ENCODE data around the gene SLC9C1. TPM values are rescaled to one million over a fixed set of nuclear protein-coding genes. Genes with fewer than 3 reads are reported as not detected.

The SLC9C1 gene
- total and polyA plus RNA-seq, 2 experiments from 2014 or later, result 0.03 TPM; not detected in 1

- Histone ChIP-seq H3K9me2 (replicated peaks; ENCODE audit: insufficient read depth) (no peaks in the 10 kb centered on the region), H4K20me1 (ENCODE audit: insufficient read depth, poor library complexity, severe bottlenecking) (no peaks in the 10 kb centered on the region), H3K36me3 (replicated peaks; ENCODE audit: insufficient read depth, low read depth) (no peaks in the 10 kb centered on the region), H3K4me1 (ENCODE audit: insufficient read depth) (no peaks in the 10 kb centered on the region), H3K79me2 (no peaks in the 10 kb centered on the region), H3K4me2 (no peak overlapping the region), H3K4me3 (no peak overlapping the region), H3K9me3 (ENCODE audit: low read depth) (no peaks in the 10 kb centered on the region), H2AFZ (no peak overlapping the region), H3K27ac (no peak overlapping the region), H3K27me3 (no peaks in the 10 kb centered on the region)
- no peak for DNase-seq (ENCODE audit: low spot score)
- WGBS (ENCODE audit: low lambda C conversion rate, missing lambda C conversion rate), result 95% methylated on average over 4 of the region's 4 CpGs
- TF ChIP-seq EZH2phosphoT487 (IDR thresholded peaks at IDR 0.05; ENCODE audit: low read depth, severe bottlenecking, unreplicated experiment), result no peak
- TF ChIP-seq, protein P1, sequence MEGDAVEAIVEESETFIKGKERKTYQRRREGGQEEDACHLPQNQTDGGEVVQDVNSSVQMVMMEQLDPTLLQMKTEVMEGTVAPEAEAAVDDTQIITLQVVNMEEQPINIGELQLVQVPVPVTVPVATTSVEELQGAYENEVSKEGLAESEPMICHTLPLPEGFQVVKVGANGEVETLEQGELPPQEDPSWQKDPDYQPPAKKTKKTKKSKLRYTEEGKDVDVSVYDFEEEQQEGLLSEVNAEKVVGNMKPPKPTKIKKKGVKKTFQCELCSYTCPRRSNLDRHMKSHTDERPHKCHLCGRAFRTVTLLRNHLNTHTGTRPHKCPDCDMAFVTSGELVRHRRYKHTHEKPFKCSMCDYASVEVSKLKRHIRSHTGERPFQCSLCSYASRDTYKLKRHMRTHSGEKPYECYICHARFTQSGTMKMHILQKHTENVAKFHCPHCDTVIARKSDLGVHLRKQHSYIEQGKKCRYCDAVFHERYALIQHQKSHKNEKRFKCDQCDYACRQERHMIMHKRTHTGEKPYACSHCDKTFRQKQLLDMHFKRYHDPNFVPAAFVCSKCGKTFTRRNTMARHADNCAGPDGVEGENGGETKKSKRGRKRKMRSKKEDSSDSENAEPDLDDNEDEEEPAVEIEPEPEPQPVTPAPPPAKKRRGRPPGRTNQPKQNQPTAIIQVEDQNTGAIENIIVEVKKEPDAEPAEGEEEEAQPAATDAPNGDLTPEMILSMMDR (IDR thresholded peaks at IDR 0.05; ENCODE audit: poor library complexity), result no peak
- no peak for TF ChIP-seq EZH2 (IDR thresholded peaks at IDR 0.05; ENCODE audit: borderline replicate concordance)
Observed at GRCh38 chr3:112117841-112118571, 176.0 kb downstream of the SLC9C1 start.

- Histone ChIP-seq H2AFZ (no peak overlapping the region), H3K9me2 (replicated peaks; ENCODE audit: insufficient read depth) (no peaks in the 10 kb centered on the region), H4K20me1 (ENCODE audit: insufficient read depth, poor library complexity, severe bottlenecking) (no peaks in the 10 kb centered on the region), H3K79me2 (no peaks in the 10 kb centered on the region), H3K27me3 (no peaks in the 10 kb centered on the region), H3K4me3 (no peak overlapping the region), H3K9me3 (ENCODE audit: low read depth) (no peaks in the 10 kb centered on the region), H3K36me3 (replicated peaks; ENCODE audit: insufficient read depth, low read depth) (no peaks in the 10 kb centered on the region), H3K27ac (no peak overlapping the region), H3K4me1 (ENCODE audit: insufficient read depth) (no peaks in the 10 kb centered on the region), H3K4me2 (no peak overlapping the region)
- no peak for DNase-seq (ENCODE audit: low spot score)
- WGBS (ENCODE audit: low lambda C conversion rate, missing lambda C conversion rate), result 100% methylated on average over 1 of the region's 1 CpG
- TF ChIP-seq EZH2 (IDR thresholded peaks at IDR 0.05; ENCODE audit: borderline replicate concordance), result no peak
- no peak for TF ChIP-seq EZH2phosphoT487 (IDR thresholded peaks at IDR 0.05; ENCODE audit: low read depth, severe bottlenecking, unreplicated experiment)
- TF ChIP-seq, protein P1 (IDR thresholded peaks at IDR 0.05; ENCODE audit: poor library complexity), result no peak
Observed at GRCh38 chr3:112117415-112117814, 176.6 kb downstream of the SLC9C1 start.

- no peaks in the 10 kb centered on the region for H3K9me2 ChIP-seq (replicated peaks; ENCODE audit: insufficient read depth)
- H3K27me3 ChIP-seq, result no peaks in the 10 kb centered on the region
- no peak overlapping the region for H2AFZ ChIP-seq
- H3K4me1 ChIP-seq (ENCODE audit: insufficient read depth), result no peaks in the 10 kb centered on the region
- H3K79me2 ChIP-seq, result no peaks in the 10 kb centered on the region
- no peak overlapping the region for H3K4me2 ChIP-seq
- no peak overlapping the region for H3K4me3 ChIP-seq
- H3K27ac ChIP-seq, result no peak overlapping the region
- no peak for DNase-seq (ENCODE audit: low spot score)
- TF ChIP-seq, protein P1 (IDR thresholded peaks at IDR 0.05; ENCODE audit: poor library complexity), result no peak
- no peak for TF ChIP-seq EZH2phosphoT487 (IDR thresholded peaks at IDR 0.05; ENCODE audit: low read depth, severe bottlenecking, unreplicated experiment)
- no peak for TF ChIP-seq EZH2 (IDR thresholded peaks at IDR 0.05; ENCODE audit: borderline replicate concordance)
- no peaks in the 10 kb centered on the region for H3K9me3 ChIP-seq (ENCODE audit: low read depth)
- no peaks in the 10 kb centered on the region for H4K20me1 ChIP-seq (ENCODE audit: insufficient read depth, poor library complexity, severe bottlenecking)
- WGBS (ENCODE audit: low lambda C conversion rate, missing lambda C conversion rate), result 93% methylated on average over 13 of the region's 13 CpGs
- no peaks in the 10 kb centered on the region for H3K36me3 ChIP-seq (replicated peaks; ENCODE audit: insufficient read depth, low read depth)
Observed at GRCh38 chr3:112116748-112117186, 177.2 kb downstream of the SLC9C1 start.
